GM12878 (cell line): ENCODE results near the gene MAD1L1. TPM values are rescaled to one million over a fixed set of nuclear protein-coding genes. Genes with fewer than 3 reads are reported as not detected.

Experiments used
- ATAC-seq: fragments of 200-7000 bp; cut with Tn5 transposase; 3 replicates; pipeline ENCODE4 v1.9.1; 2020; ENCODE audit warnings: mild to moderate bottlenecking, moderate library complexity
- BruUV-seq: library from RNA; stranded (reverse); fragments of 400-500 nt; replicated peaks from 2 replicates; lab custom pipeline; 2021; lab: Mats Ljungman, UMichigan
- CTCF ChIA-PET: fragments of 300-600 bp; sonication (Branson Sonifier 250); formaldehyde crosslinking; extraction: SDS; loops from one replicate; lab custom pipeline; 2021; ENCODE audit warnings: inconsistent platforms; lab: Yijun Ruan, JAX
- POLR2A ChIA-PET: fragments of 350-600 bp; formaldehyde crosslinking; extraction: SDS; loops from one replicate; lab custom pipeline; 2021; ENCODE audit warnings: inconsistent platforms; lab: Charles Lee
- RAD21 ChIA-PET: fragments of 300-600 bp; sonication (Branson Sonifier 250); formaldehyde crosslinking; loops from one replicate; lab custom pipeline; 2023; ENCODE audit warnings: antibody characterized with exemption; ENCODE audit not compliant: unreplicated experiment; lab: Charles Lee
- SMC1A ChIA-PET: fragments of 300-600 bp; sonication (Branson Sonifier 250); formaldehyde crosslinking; loops from one replicate; lab custom pipeline; 2023; ENCODE audit not compliant: unreplicated experiment, uncharacterized antibody; lab: Charles Lee
- DNase-seq: peaks from one replicate; pipeline ENCODE4 v3.0.0-alpha.2; 2011; ENCODE audit warnings: low read depth, low spot score
- FAIRE-seq: peaks from 3 replicates; lab custom pipeline; 2011; peaks lifted over from hg19 to GRCh38; lab: Jason Lieb, UNC
- H2AFZ ChIP-seq: 2 replicates; pipeline ENCODE4 v1.6.0; 2011; ENCODE audit warnings: low read depth, low read length, control low read depth; ENCODE audit not compliant: control insufficient read depth
- H3K27ac ChIP-seq: 2 replicates; pipeline ENCODE4 v1.5.1; 2011; ENCODE audit warnings: control low read depth; ENCODE audit not compliant: control insufficient read depth, insufficient read depth
- H3K27me3 ChIP-seq, 2 experiments: replicated peaks in 1 of 2; 2 replicates each; pipeline versions ENCODE4 v1.6.0 to v1.6.1; 2011; ENCODE audit warnings: low read length in 1 of 2; ENCODE audit not compliant: control insufficient read depth in 2 of 2, insufficient read depth in 2 of 2
- H3K36me3 ChIP-seq, 2 experiments: 2 replicates each; pipeline ENCODE4 v1.5.1; 2011; ENCODE audit warnings: low read length in 1 of 2; ENCODE audit not compliant: control insufficient read depth in 2 of 2, insufficient read depth in 2 of 2
- H3K4me1 ChIP-seq: 2 replicates; pipeline ENCODE4 v1.6.1; 2011; ENCODE audit warnings: mild to moderate bottlenecking, low read length, moderate library complexity, mixed read lengths; ENCODE audit not compliant: control insufficient read depth, insufficient read depth
- H3K4me2 ChIP-seq: 2 replicates; pipeline ENCODE4 v1.6.0; 2011; ENCODE audit warnings: control low read depth; ENCODE audit not compliant: control insufficient read depth, insufficient read depth
- H3K4me3 ChIP-seq: fragments of 200-600 bp; sonication (generic); 2 replicates; pipeline ENCODE4 v1.5.1; 2016
- H3K79me2 ChIP-seq: 2 replicates; pipeline ENCODE4 v1.6.0; 2011; ENCODE audit warnings: low read length; ENCODE audit not compliant: control insufficient read depth, insufficient read depth
- H3K9ac ChIP-seq: 2 replicates; pipeline ENCODE4 v1.8.0; 2011; ENCODE audit warnings: low read length, control low read depth, mixed read lengths; ENCODE audit not compliant: control insufficient read depth, insufficient read depth
- H3K9me3 ChIP-seq: replicated peaks from 3 replicates; pipeline ENCODE4 v1.5.1; 2011; ENCODE audit warnings: mild to moderate bottlenecking, low read length; ENCODE audit not compliant: control insufficient read depth, insufficient read depth
- H4K20me1 ChIP-seq: 2 replicates; pipeline ENCODE4 v1.6.0; 2011; ENCODE audit not compliant: control insufficient read depth, insufficient read depth
- CBX5 ChIP-seq: sonication (generic); IDR thresholded peaks from 2 replicates; pipeline ENCODE4 v1.6.1; 2016; ENCODE audit warnings: low read depth, moderate library complexity, mild to moderate bottlenecking, inconsistent platforms
- ETV6 ChIP-seq, 2 experiments: fragments of 450-650 bp in 1 of 2; IDR thresholded peaks in 1 of 2; conservative IDR thresholded peaks in 1 of 2; 2 replicates each; pipeline ENCODE4 v1.6.1; 2014; ENCODE audit warnings: antibody characterized with exemption in 1 of 2, borderline replicate concordance in 1 of 2, low read depth in 1 of 2, mild to moderate bottlenecking in 1 of 2, moderate library complexity in 1 of 2
- FOXM1 ChIP-seq: IDR thresholded peaks from 2 replicates; pipeline ENCODE4 v1.6.1; 2012; ENCODE audit warnings: low read depth, mild to moderate bottlenecking, inconsistent platforms, low read length, moderate library complexity
- HCFC1 ChIP-seq: fragments of 150-350 bp; IDR thresholded peaks from 2 replicates; pipeline ENCODE4 v1.6.1; 2014; ENCODE audit warnings: low read length
- IRF4 ChIP-seq: IDR thresholded peaks from 2 replicates; pipeline ENCODE4 v1.6.1; 2011; ENCODE audit warnings: low read depth, low read length
- NFYB ChIP-seq: IDR thresholded peaks from 2 replicates; pipeline ENCODE4 v1.6.1; 2011; ENCODE audit warnings: low read depth, mild to moderate bottlenecking, low read length, improper control_type of control experiment, moderate library complexity; ENCODE audit not compliant: insufficient read depth
- POU2F2 ChIP-seq: IDR thresholded peaks from 3 replicates; pipeline ENCODE4 v1.6.1; 2011; ENCODE audit warnings: low read depth, mild to moderate bottlenecking, low read length, borderline replicate concordance
- SMAD1 ChIP-seq: fragments of 450-650 bp; IDR thresholded peaks from 2 replicates; pipeline ENCODE4 v1.6.1; 2018; ENCODE audit warnings: mild to moderate bottlenecking, low read depth; ENCODE audit not compliant: partially characterized antibody
- ZNF217 ChIP-seq: fragments of 450-650 bp; IDR thresholded peaks from 2 replicates; pipeline ENCODE4 v1.6.1; 2017; ENCODE audit warnings: antibody characterized with exemption, mild to moderate bottlenecking
- WGBS: methylation state at CpG from one replicate; pipeline ENCODE4 v1.1.6; 2016; ENCODE audit warnings: low lambda C conversion rate; ENCODE audit not compliant: insufficient replicate concordance, insufficient coverage; ENCODE audit errors: missing lambda C conversion rate; 5-methylcytosine and 5-hydroxymethylcytosine counted together
- in situ Hi-C: fragments of 300-500 bp; cut with MboI; formaldehyde crosslinking; loops from 9 replicates; pipeline ENCODE4 v1.14.3; 2018; ENCODE audit warnings: mixed read lengths
- intact Hi-C: fragments of 100-400 bp; cut with micrococcal nuclease; formaldehyde crosslinking; loops from one replicate; pipeline ENCODE4 v1.14.2; 2022; ENCODE audit not compliant: unreplicated experiment
- polyA plus RNA-seq, 11 experiments: library from polyadenylated mRNA; depleted of rRNA in 4 of 11; unstranded in 6 of 11; stranded (reverse) in 5 of 11; fragments of >200 nt; fragmentation: Nextera tagmentation in 4 of 11; fragmentation: Illumina TruSeq in 1 of 11; extraction: Ambion mirVana in 4 of 11; extraction: Trizol in 1 of 11; gene quantifications; 1 replicate in 1 of 11; 2 replicates in 10 of 11; pipeline versions ENCODE4 v1.2.1 to v1.2.3, GENCODE V29; 2011 to 2016; ENCODE audit warnings: inconsistent platforms in 2 of 11, missing spikeins in 2 of 11, low read depth in 1 of 11
- total RNA-seq, 4 experiments: library from RNA; depleted of rRNA in 3 of 4; stranded (reverse); fragments of >200 nt in 3 of 4; fragmentation: Illumina TruSeq in 1 of 4; extraction: Trizol in 1 of 4; gene quantifications; 2 replicates each; pipeline versions ENCODE4 v1.2.1 to v1.2.3, GENCODE V29; 2013 to 2021
- TF ChIP-seq, protein P1 (sequence below): IDR thresholded peaks from 2 replicates; pipeline ENCODE4 v1.6.1; 2011; ENCODE audit warnings: borderline replicate concordance, low read depth, mild to moderate bottlenecking, moderate library complexity, mixed read lengths, low read length; ENCODE audit not compliant: insufficient read depth; ENCODE audit errors: extremely low read length
- TF ChIP-seq, protein P2 (sequence below): fragments of 450-650 bp; IDR thresholded peaks from 2 replicates; pipeline ENCODE4 v1.6.1; 2017; ENCODE audit warnings: antibody characterized with exemption, mild to moderate bottlenecking, moderate library complexity
- TF ChIP-seq, protein P3 (sequence below): IDR thresholded peaks from 2 replicates; pipeline ENCODE4 v1.6.1; 2012; ENCODE audit warnings: mild to moderate bottlenecking, low read depth, low read length
- TF ChIP-seq, protein P4 (sequence below): IDR thresholded peaks from 2 replicates; pipeline ENCODE4 v1.6.1; 2011; ENCODE audit warnings: borderline replicate concordance, low read depth, mild to moderate bottlenecking, moderate library complexity, low read length; ENCODE audit not compliant: insufficient read depth, poor library complexity, severe bottlenecking

Gene MAD1L1
- total and polyA plus RNA-seq, 10 of the 15 experiments (the other 5 are each of a cell fraction or from before 2014, with no cell fraction given): 2.2 to 76.8 (median 38.3) TPM

DNA sequence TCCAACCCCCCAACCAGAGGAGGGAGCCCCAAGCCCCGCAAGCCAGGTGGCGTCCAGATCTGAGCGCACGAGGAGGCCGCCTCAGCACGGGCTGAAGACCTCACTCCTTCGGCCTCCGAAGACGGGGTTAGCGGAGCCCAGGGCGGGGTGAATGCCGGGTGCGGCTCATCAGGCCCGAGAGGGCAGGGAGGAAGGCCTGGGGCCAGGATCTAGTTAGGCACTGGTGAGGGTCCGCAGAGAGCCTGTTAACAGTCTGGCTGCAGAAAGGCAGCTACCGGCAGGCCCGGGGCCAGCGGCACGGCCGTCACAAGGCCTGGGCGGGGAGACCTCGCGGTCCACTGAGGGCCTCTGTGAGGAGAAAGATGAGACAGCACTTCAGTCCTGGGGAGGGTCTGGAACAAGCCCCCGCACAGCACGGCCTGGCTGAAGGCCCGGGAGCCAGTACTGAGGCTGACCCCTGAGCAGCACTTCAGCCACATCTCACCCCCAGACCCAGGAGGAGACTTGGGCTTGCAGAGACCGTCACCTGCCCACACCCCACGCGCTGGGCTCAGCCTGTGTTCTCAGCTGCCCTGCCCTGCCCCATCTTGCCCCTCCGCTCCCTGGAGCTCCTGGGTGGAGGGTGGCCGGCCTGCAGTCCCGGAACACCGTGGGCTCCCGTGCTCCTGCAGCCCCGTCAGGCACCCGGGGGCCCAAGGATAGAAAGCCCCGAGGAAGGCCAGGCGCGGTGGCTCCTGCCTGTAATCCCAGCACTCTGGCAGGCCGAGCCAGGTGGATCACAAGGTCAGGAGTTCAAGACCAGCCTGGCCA is 369.4 kb downstream of the MAD1L1 start:
- H3K9ac ChIP-seq: no peak overlapping the region
- no peak overlapping the region for H3K4me3 ChIP-seq
- ATAC-seq (no peak), FAIRE-seq (no peak), DNase-seq (no peak)
- H2AFZ ChIP-seq: no peak overlapping the region
- H3K4me2 ChIP-seq: no peak overlapping the region
- H3K4me1 ChIP-seq: no peaks in the 10 kb centered on the region
- WGBS: 93% methylated on average over 39 of the region's 40 CpGs
- ChIA-PET CTCF (no interaction called here), RAD21 (no interaction called here), SMC1A (interaction anchor here (0.7 kb wide), 1 partner anchor 318 kb away, joined by 3 read pairs; no protein-coding TSS in a partner anchor), POLR2A (no interaction called here)
- no peaks in the 10 kb centered on the region for H3K79me2 ChIP-seq
- H4K20me1 ChIP-seq: no peaks in the 10 kb centered on the region
- no TSS peak for BruUV-seq
- H3K27ac ChIP-seq: no peak overlapping the region
- H3K9me3 ChIP-seq: no peaks in the 10 kb centered on the region
- no peaks in the 10 kb centered on the region for H3K27me3 ChIP-seq
- in situ Hi-C loops: no loop called here
- intact Hi-C loops: no loop called here
- H3K36me3 ChIP-seq: no peaks in the 10 kb centered on the region; a peak in 1 of 4 replicates
- TF ChIP-seq ETV6 (conservative IDR thresholded peaks at IDR 0.05 in 1 of 2, IDR thresholded peaks at IDR 0.05 in 1 of 2; ENCODE audit: borderline replicate concordance in 1 of 2, low read depth in 1 of 2) (no peak), NFYB (no peak), CBX5 (no peak), ZNF217 (no peak), IRF4 (no peak), POU2F2 (no peak), FOXM1 (no peak), SMAD1 (no peak), HCFC1 (no peak)
- TF ChIP-seq, protein P1, sequence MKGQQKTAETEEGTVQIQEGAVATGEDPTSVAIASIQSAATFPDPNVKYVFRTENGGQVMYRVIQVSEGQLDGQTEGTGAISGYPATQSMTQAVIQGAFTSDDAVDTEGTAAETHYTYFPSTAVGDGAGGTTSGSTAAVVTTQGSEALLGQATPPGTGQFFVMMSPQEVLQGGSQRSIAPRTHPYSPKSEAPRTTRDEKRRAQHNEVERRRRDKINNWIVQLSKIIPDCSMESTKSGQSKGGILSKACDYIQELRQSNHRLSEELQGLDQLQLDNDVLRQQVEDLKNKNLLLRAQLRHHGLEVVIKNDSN: no peak
- TF ChIP-seq, protein P2, sequence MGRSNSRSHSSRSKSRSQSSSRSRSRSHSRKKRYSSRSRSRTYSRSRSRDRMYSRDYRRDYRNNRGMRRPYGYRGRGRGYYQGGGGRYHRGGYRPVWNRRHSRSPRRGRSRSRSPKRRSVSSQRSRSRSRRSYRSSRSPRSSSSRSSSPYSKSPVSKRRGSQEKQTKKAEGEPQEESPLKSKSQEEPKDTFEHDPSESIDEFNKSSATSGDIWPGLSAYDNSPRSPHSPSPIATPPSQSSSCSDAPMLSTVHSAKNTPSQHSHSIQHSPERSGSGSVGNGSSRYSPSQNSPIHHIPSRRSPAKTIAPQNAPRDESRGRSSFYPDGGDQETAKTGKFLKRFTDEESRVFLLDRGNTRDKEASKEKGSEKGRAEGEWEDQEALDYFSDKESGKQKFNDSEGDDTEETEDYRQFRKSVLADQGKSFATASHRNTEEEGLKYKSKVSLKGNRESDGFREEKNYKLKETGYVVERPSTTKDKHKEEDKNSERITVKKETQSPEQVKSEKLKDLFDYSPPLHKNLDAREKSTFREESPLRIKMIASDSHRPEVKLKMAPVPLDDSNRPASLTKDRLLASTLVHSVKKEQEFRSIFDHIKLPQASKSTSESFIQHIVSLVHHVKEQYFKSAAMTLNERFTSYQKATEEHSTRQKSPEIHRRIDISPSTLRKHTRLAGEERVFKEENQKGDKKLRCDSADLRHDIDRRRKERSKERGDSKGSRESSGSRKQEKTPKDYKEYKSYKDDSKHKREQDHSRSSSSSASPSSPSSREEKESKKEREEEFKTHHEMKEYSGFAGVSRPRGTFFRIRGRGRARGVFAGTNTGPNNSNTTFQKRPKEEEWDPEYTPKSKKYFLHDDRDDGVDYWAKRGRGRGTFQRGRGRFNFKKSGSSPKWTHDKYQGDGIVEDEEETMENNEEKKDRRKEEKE: no peak
- TF ChIP-seq, protein P3, sequence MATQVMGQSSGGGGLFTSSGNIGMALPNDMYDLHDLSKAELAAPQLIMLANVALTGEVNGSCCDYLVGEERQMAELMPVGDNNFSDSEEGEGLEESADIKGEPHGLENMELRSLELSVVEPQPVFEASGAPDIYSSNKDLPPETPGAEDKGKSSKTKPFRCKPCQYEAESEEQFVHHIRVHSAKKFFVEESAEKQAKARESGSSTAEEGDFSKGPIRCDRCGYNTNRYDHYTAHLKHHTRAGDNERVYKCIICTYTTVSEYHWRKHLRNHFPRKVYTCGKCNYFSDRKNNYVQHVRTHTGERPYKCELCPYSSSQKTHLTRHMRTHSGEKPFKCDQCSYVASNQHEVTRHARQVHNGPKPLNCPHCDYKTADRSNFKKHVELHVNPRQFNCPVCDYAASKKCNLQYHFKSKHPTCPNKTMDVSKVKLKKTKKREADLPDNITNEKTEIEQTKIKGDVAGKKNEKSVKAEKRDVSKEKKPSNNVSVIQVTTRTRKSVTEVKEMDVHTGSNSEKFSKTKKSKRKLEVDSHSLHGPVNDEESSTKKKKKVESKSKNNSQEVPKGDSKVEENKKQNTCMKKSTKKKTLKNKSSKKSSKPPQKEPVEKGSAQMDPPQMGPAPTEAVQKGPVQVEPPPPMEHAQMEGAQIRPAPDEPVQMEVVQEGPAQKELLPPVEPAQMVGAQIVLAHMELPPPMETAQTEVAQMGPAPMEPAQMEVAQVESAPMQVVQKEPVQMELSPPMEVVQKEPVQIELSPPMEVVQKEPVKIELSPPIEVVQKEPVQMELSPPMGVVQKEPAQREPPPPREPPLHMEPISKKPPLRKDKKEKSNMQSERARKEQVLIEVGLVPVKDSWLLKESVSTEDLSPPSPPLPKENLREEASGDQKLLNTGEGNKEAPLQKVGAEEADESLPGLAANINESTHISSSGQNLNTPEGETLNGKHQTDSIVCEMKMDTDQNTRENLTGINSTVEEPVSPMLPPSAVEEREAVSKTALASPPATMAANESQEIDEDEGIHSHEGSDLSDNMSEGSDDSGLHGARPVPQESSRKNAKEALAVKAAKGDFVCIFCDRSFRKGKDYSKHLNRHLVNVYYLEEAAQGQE: no peak
- TF ChIP-seq, protein P4, sequence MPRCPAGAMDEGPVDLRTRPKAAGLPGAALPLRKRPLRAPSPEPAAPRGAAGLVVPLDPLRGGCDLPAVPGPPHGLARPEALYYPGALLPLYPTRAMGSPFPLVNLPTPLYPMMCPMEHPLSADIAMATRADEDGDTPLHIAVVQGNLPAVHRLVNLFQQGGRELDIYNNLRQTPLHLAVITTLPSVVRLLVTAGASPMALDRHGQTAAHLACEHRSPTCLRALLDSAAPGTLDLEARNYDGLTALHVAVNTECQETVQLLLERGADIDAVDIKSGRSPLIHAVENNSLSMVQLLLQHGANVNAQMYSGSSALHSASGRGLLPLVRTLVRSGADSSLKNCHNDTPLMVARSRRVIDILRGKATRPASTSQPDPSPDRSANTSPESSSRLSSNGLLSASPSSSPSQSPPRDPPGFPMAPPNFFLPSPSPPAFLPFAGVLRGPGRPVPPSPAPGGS: no peak
